Measurements from ENCODE around the gene SPAG4. TPM values are rescaled to one million over a fixed set of nuclear protein-coding genes. Genes with fewer than 3 reads are reported as not detected.
A peak's percentile ranks its signal among the peaks of the same experiment; 100 is the strongest.

The SPAG4 gene
- polyA plus RNA-seq, 3 donors, result 0.12 to 0.51 TPM; not detected in 1

GRCh38 chr20:35600993-35601973 lies 14.3 kb upstream of the SPAG4 start:
- Mint-ChIP-seq H3K4me3 (peak overlapping the region; percentile 76 to 94), H3K27ac (peak overlapping the region in 1 of 7 donors; percentile 26), H3K4me1 (peaks cover 14% of the 10 kb centered on the region), H3K9me3 (peaks cover 0 to 9% (median 2%) of the 10 kb centered on the region in 7 donors), H3K36me3 (peaks cover 0 to 5% of the 10 kb centered on the region in 2 donors), H3K27me3 (ENCODE audit: low read depth in 3 of 3) (peaks cover 50 to 56% (median 56%) of the 10 kb centered on the region in 3 donors)
- under 1% methylated on average over 100 of the region's 103 CpGs for WGBS (ENCODE audit: insufficient coverage)
- Histone ChIP-seq H3K4me3 (replicated peaks in 1 of 3; ENCODE audit: low read depth in 2 of 3, low read length in 3 of 3) (peak overlapping the region; percentile 2 to 66 (median 26)), H3K9ac (ENCODE audit: insufficient read depth, low read length, poor library complexity, severe bottlenecking) (peak overlapping the region; percentile 43), H3K4me2 (replicated peaks; ENCODE audit: extremely low read depth, low read length, poor library complexity, severe bottlenecking) (peak overlapping the region; percentile 75), H3K27me3 (ENCODE audit: control insufficient read depth in 2 of 2, insufficient read depth in 2 of 2, low read length in 2 of 2) (peaks cover 8 to 34% of the 10 kb centered on the region in 2 donors), H3K9me3 (replicated peaks in 1 of 2; ENCODE audit: control insufficient read depth in 1 of 2, insufficient read depth in 1 of 2, low read length in 2 of 2) (no peaks in the 10 kb centered on the region), H4K20me1 (ENCODE audit: insufficient read depth, low read length) (no peaks in the 10 kb centered on the region), H3K79me2 (ENCODE audit: insufficient read depth, low read length) (no peaks in the 10 kb centered on the region), H2AFZ (ENCODE audit: insufficient read depth, low read depth, low read length, poor library complexity, severe bottlenecking) (peak overlapping the region; percentile 79), H3K27ac (ENCODE audit: low read depth in 1 of 2, low read length in 2 of 2) (no peak overlapping the region), H3K4me1 (ENCODE audit: control insufficient read depth in 1 of 2, insufficient read depth in 2 of 2, low read length in 2 of 2) (peaks cover 16 to 17% of the 10 kb centered on the region in 2 donors), H3K36me3 (replicated peaks in 1 of 2; ENCODE audit: control insufficient read depth in 1 of 2, insufficient read depth in 2 of 2, low read length in 2 of 2) (no peaks in the 10 kb centered on the region)
- DNase-seq, result peak; percentile 65 to 73 (median 71)
- peak; percentile 46 for TF ChIP-seq CTCF (IDR thresholded peaks at IDR 0.05)
- intact Hi-C loops (cut with micrococcal nuclease), result no loop called here

- no peak for TF ChIP-seq CTCF (IDR thresholded peaks at IDR 0.05)
- no peak for DNase-seq
- H3K4me3 Mint-ChIP-seq, result peak overlapping the region in 1 of 2 donors; percentile 94
- Histone ChIP-seq H3K27me3 (ENCODE audit: control insufficient read depth in 2 of 2, insufficient read depth in 2 of 2, low read length in 2 of 2) (peaks cover 8 to 34% of the 10 kb centered on the region in 2 donors), H3K4me1 (ENCODE audit: control insufficient read depth in 1 of 2, insufficient read depth in 2 of 2, low read length in 2 of 2) (peaks cover 16 to 17% of the 10 kb centered on the region in 2 donors), H2AFZ (ENCODE audit: insufficient read depth, low read depth, low read length, poor library complexity, severe bottlenecking) (peak overlapping the region; percentile 79), H3K4me2 (replicated peaks; ENCODE audit: extremely low read depth, low read length, poor library complexity, severe bottlenecking) (peak overlapping the region; percentile 75), H3K27ac (ENCODE audit: low read depth in 1 of 2, low read length in 2 of 2) (no peak overlapping the region), H3K36me3 (replicated peaks in 1 of 2; ENCODE audit: control insufficient read depth in 1 of 2, insufficient read depth in 2 of 2, low read length in 2 of 2) (no peaks in the 10 kb centered on the region), H4K20me1 (ENCODE audit: insufficient read depth, low read length) (no peaks in the 10 kb centered on the region), H3K9me3 (replicated peaks in 1 of 2; ENCODE audit: control insufficient read depth in 1 of 2, insufficient read depth in 1 of 2, low read length in 2 of 2) (no peaks in the 10 kb centered on the region), H3K9ac (ENCODE audit: insufficient read depth, low read length, poor library complexity, severe bottlenecking) (peak overlapping the region; percentile 43), H3K79me2 (ENCODE audit: insufficient read depth, low read length) (no peaks in the 10 kb centered on the region), H3K4me3 (replicated peaks in 1 of 3; ENCODE audit: low read depth in 2 of 3, low read length in 3 of 3) (peak overlapping the region in 1 of 3 experiments; percentile 66)
- H3K27ac Mint-ChIP-seq, result no peak overlapping the region
- peaks cover 0 to 9% (median 2%) of the 10 kb centered on the region in 7 donors for H3K9me3 Mint-ChIP-seq
- intact Hi-C loops (cut with micrococcal nuclease), result no loop called here
- 39% methylated on average over 23 of the region's 30 CpGs for WGBS (ENCODE audit: insufficient coverage)
- H3K27me3 Mint-ChIP-seq (ENCODE audit: low read depth in 3 of 3), result peaks cover 50 to 54% (median 52%) of the 10 kb centered on the region in 3 donors
- H3K4me1 Mint-ChIP-seq, result peaks cover 16% of the 10 kb centered on the region
- peaks cover 0 to 5% of the 10 kb centered on the region in 2 donors for H3K36me3 Mint-ChIP-seq
These were observed 13.6 kb upstream of the SPAG4 start for GRCh38 chr20:35601990-35602389.
